Measurements from ENCODE around the gene SERTAD3. TPM values are rescaled to one million over a fixed set of nuclear protein-coding genes. Genes with fewer than 3 reads are reported as not detected.

Gene SERTAD3
- total RNA-seq, 1 experiment from 2014 or later: 26.3 TPM

GRCh38 chr19:40407714-40408597, 36.2 kb downstream of the SERTAD3 start:
- intact Hi-C loops (cut with micrococcal nuclease; ENCODE audit: unreplicated experiment): no loop called here
- Histone ChIP-seq H3K27me3 (replicated peaks; ENCODE audit: insufficient read depth, low read depth, low read length, poor library complexity) (no peaks in the 10 kb centered on the region), H3K4me1 (ENCODE audit: insufficient read depth, low read length, poor library complexity, severe bottlenecking) (no peaks in the 10 kb centered on the region), H3K27ac (ENCODE audit: low read depth, low read length, poor library complexity, severe bottlenecking) (no peak overlapping the region), H3K9me3 (ENCODE audit: low read depth, low read length, poor library complexity, severe bottlenecking) (no peaks in the 10 kb centered on the region), H3K36me3 (ENCODE audit: insufficient read depth, low read length, poor library complexity, severe bottlenecking) (no peaks in the 10 kb centered on the region), H3K4me3 (ENCODE audit: low read depth, low read length, poor library complexity, severe bottlenecking) (no peak overlapping the region)
- CTCF ChIA-PET: interaction anchor here (2.5 kb wide), 1 partner anchor 13 kb away, joined by 14 read pairs; no protein-coding TSS in a partner anchor
- POLR2A ChIA-PET (ENCODE audit: low non-redundant PET): interaction anchor here (0.5 kb wide), 1 partner anchor 25 kb away, joined by 3 read pairs; no protein-coding TSS in a partner anchor
- no peak for TF ChIP-seq EZH2 (IDR thresholded peaks at IDR 0.05; ENCODE audit: borderline replicate concordance, low read depth, low read length, poor library complexity, severe bottlenecking)
- TF ChIP-seq, protein P1, sequence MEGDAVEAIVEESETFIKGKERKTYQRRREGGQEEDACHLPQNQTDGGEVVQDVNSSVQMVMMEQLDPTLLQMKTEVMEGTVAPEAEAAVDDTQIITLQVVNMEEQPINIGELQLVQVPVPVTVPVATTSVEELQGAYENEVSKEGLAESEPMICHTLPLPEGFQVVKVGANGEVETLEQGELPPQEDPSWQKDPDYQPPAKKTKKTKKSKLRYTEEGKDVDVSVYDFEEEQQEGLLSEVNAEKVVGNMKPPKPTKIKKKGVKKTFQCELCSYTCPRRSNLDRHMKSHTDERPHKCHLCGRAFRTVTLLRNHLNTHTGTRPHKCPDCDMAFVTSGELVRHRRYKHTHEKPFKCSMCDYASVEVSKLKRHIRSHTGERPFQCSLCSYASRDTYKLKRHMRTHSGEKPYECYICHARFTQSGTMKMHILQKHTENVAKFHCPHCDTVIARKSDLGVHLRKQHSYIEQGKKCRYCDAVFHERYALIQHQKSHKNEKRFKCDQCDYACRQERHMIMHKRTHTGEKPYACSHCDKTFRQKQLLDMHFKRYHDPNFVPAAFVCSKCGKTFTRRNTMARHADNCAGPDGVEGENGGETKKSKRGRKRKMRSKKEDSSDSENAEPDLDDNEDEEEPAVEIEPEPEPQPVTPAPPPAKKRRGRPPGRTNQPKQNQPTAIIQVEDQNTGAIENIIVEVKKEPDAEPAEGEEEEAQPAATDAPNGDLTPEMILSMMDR (conservative IDR thresholded peaks at IDR 0.05; ENCODE audit: low read depth, low read length): no peak
- DNase-seq (ENCODE audit: low spot score): no peak
- no TSS peak for BruUV-seq (replicated peaks)

DNA sequence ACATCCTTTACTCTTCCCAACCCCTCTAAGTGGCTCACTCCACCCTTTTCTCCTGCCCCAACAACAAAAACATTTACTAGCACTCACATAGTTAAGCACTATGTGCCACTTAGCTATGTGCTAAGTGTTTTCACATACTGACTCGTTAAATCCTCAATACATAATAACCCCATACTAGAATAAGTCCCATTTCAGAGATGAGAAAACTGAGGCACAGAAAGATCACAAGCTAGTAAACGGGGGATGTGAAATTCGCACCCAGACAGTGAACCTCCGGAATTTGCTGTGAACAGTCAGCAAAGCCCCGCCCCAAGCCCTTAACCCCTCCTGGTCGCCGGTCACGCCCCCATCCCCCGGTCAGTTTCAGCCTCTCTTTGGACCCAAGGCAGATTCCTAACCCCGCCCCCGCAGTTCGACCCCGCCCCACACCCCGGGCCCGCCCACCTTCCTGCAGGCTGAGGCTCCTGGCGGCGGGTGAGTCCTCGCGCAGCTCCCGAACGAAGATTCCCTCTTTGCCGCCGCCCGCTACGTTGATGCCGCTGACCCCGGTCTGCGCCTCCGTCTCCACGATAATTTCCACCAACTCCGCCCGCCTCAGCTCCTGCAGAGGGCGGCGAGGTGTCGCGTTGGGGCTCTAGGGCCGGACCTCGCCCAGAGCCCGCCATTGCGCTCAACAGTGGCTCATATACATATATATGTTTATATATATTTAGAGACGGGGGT, 40.7 kb downstream of the SERTAD3 start:
- DNase-seq (ENCODE audit: low spot score): peak; percentile 84
- intact Hi-C loops (cut with micrococcal nuclease; ENCODE audit: unreplicated experiment): no loop called here
- TF ChIP-seq EZH2 (IDR thresholded peaks at IDR 0.05; ENCODE audit: borderline replicate concordance, low read depth, low read length, poor library complexity, severe bottlenecking): no peak
- TF ChIP-seq, protein P1 (conservative IDR thresholded peaks at IDR 0.05; ENCODE audit: low read depth, low read length): no peak
- POLR2A ChIA-PET (ENCODE audit: low non-redundant PET): no interaction called here
- no TSS peak for BruUV-seq (replicated peaks)
- no peaks in the 10 kb centered on the region for H3K9me3 ChIP-seq (ENCODE audit: low read depth, low read length, poor library complexity, severe bottlenecking)
- H3K27me3 ChIP-seq (replicated peaks; ENCODE audit: insufficient read depth, low read depth, low read length, poor library complexity): no peaks in the 10 kb centered on the region
- no peaks in the 10 kb centered on the region for H3K4me1 ChIP-seq (ENCODE audit: insufficient read depth, low read length, poor library complexity, severe bottlenecking)
- H3K27ac ChIP-seq (ENCODE audit: low read depth, low read length, poor library complexity, severe bottlenecking): peak overlapping the region; percentile 64
- CTCF ChIA-PET: interaction anchor here (0.7 kb wide), 2 partner anchors 196 to 264 kb away, joined by 4 read pairs; no protein-coding TSS in a partner anchor
- H3K4me3 ChIP-seq (ENCODE audit: low read depth, low read length, poor library complexity, severe bottlenecking): peak overlapping the region; percentile 62
- no peaks in the 10 kb centered on the region for H3K36me3 ChIP-seq (ENCODE audit: insufficient read depth, low read length, poor library complexity, severe bottlenecking)

- BruUV-seq (replicated peaks): no TSS peak
- CTCF ChIA-PET: interaction anchor here (0.6 kb wide), 1 partner anchor 119 kb away, joined by 14 read pairs; no protein-coding TSS in a partner anchor
- H3K9me3 ChIP-seq (ENCODE audit: low read depth, low read length, poor library complexity, severe bottlenecking): no peaks in the 10 kb centered on the region
- H3K27ac ChIP-seq (ENCODE audit: low read depth, low read length, poor library complexity, severe bottlenecking): no peak overlapping the region
- no peaks in the 10 kb centered on the region for H3K27me3 ChIP-seq (replicated peaks; ENCODE audit: insufficient read depth, low read depth, low read length, poor library complexity)
- POLR2A ChIA-PET (ENCODE audit: low non-redundant PET): no interaction called here
- no peak overlapping the region for H3K4me3 ChIP-seq (ENCODE audit: low read depth, low read length, poor library complexity, severe bottlenecking)
- no peaks in the 10 kb centered on the region for H3K36me3 ChIP-seq (ENCODE audit: insufficient read depth, low read length, poor library complexity, severe bottlenecking)
- TF ChIP-seq, protein P1 (conservative IDR thresholded peaks at IDR 0.05; ENCODE audit: low read depth, low read length): no peak
- no peak for TF ChIP-seq EZH2 (IDR thresholded peaks at IDR 0.05; ENCODE audit: borderline replicate concordance, low read depth, low read length, poor library complexity, severe bottlenecking)
- intact Hi-C loops (cut with micrococcal nuclease; ENCODE audit: unreplicated experiment): no loop called here
- H3K4me1 ChIP-seq (ENCODE audit: insufficient read depth, low read length, poor library complexity, severe bottlenecking): no peaks in the 10 kb centered on the region
- DNase-seq (ENCODE audit: low spot score): no peak
These were observed 43.6 kb downstream of the SERTAD3 start for GRCh38 chr19:40400559-40400958.

Measured in A673 (cell line).